ENCODE data around the gene ZFYVE28. TPM values are rescaled to one million over a fixed set of nuclear protein-coding genes. Genes with fewer than 3 reads are reported as not detected.
A peak's percentile ranks its signal among the peaks of the same experiment; 100 is the strongest.

ZFYVE28 gene
- total and polyA plus RNA-seq, 2 experiments from 2014 or later: 4.6 to 9.6 TPM

DNA sequence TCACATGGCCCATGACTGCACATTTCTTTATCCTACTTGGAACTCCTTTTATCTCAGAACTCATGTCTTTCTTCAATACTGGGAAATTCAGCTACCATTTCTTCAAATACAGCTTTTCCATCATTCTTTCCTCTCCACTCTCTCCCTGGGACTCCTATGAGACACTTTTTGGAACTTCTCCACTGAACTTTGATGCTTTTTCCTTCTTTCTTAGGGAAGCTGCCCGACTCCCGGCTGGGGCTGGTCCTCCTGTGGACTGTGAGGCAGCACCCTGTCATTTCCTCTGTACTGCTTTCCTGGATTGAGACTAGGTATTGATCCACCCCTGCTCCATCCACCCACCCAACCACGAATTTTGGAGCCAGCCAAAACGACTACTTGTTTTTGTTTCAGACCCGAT is 40.0 kb downstream of the ZFYVE28 start:
- H3K27me3 ChIP-seq (replicated peaks; ENCODE audit: insufficient read depth): no peaks in the 10 kb centered on the region
- WGBS, 2 experiments (ENCODE audit: low coverage in 1 of 2, low lambda C conversion rate in 2 of 2, missing lambda C conversion rate in 2 of 2): 37 to 38% methylated on average over 5 of the region's 5 CpGs
- TF ChIP-seq EZH2phosphoT487 (IDR thresholded peaks at IDR 0.05; ENCODE audit: insufficient read depth, low read depth) (no peak), EZH2 (IDR thresholded peaks at IDR 0.05; ENCODE audit: insufficient read depth, poor library complexity, severe bottlenecking) (no peak)
- H2AFZ ChIP-seq: peak overlapping the region; percentile 20; the same call in 1 of the 2 replicates
- peak; percentile 64 for DNase-seq
- H3K4me3 ChIP-seq: no peak overlapping the region
- H3K4me1 ChIP-seq (ENCODE audit: insufficient read depth): peaks cover 10% of the 10 kb centered on the region
- H3K4me2 ChIP-seq (ENCODE audit: unreplicated experiment): peak overlapping the region; percentile 31
- H3K9me3 ChIP-seq (ENCODE audit: low read depth): no peaks in the 10 kb centered on the region
- H3K79me2 ChIP-seq (ENCODE audit: insufficient read depth): no peaks in the 10 kb centered on the region
- H3K9ac ChIP-seq: no peak overlapping the region
- no peak overlapping the region; the same call in 1 of the 2 replicates for H3K27ac ChIP-seq
- no peaks in the 10 kb centered on the region for H4K20me1 ChIP-seq (ENCODE audit: insufficient read depth)
- peaks cover 15% of the 10 kb centered on the region; the same call in 1 of the 2 replicates for H3F3A ChIP-seq (ENCODE audit: insufficient read depth)
- no peaks in the 10 kb centered on the region for H3K36me3 ChIP-seq (ENCODE audit: low read depth)
- no peaks in the 10 kb centered on the region for H3K9me2 ChIP-seq (ENCODE audit: insufficient read depth)
- in situ Hi-C loops (cut with MboI): no loop called here

GRCh38 chr4:2377241-2377640 is 41.2 kb downstream of the ZFYVE28 start:
- Histone ChIP-seq H3K9me2 (ENCODE audit: insufficient read depth) (no peaks in the 10 kb centered on the region), H3K36me3 (ENCODE audit: low read depth) (no peaks in the 10 kb centered on the region), H4K20me1 (ENCODE audit: insufficient read depth) (no peaks in the 10 kb centered on the region), H3K9ac (no peak overlapping the region), H3K4me1 (ENCODE audit: insufficient read depth) (peaks cover 10% of the 10 kb centered on the region), H3K79me2 (ENCODE audit: insufficient read depth) (no peaks in the 10 kb centered on the region), H3K27me3 (replicated peaks; ENCODE audit: insufficient read depth) (no peaks in the 10 kb centered on the region), H2AFZ (no peak overlapping the region), H3K4me2 (ENCODE audit: unreplicated experiment) (no peak overlapping the region), H3F3A (ENCODE audit: insufficient read depth) (peaks cover 15% of the 10 kb centered on the region; the same call in 1 of the 2 replicates), H3K4me3 (no peak overlapping the region), H3K9me3 (ENCODE audit: low read depth) (no peaks in the 10 kb centered on the region), H3K27ac (no peak overlapping the region)
- in situ Hi-C loops (cut with MboI): no loop called here
- TF ChIP-seq EZH2phosphoT487 (IDR thresholded peaks at IDR 0.05; ENCODE audit: insufficient read depth, low read depth) (no peak), EZH2 (IDR thresholded peaks at IDR 0.05; ENCODE audit: insufficient read depth, poor library complexity, severe bottlenecking) (no peak)
- 75 to 78% methylated on average over 14 of the region's 14 CpGs for WGBS, 2 experiments (ENCODE audit: low coverage in 1 of 2, low lambda C conversion rate in 2 of 2, missing lambda C conversion rate in 2 of 2)
- no peak for DNase-seq

GRCh38 chr4:2375427-2375826 is 43.0 kb downstream of the ZFYVE28 start:
- no peaks in the 10 kb centered on the region for H4K20me1 ChIP-seq (ENCODE audit: insufficient read depth)
- no peak for TF ChIP-seq EZH2 (IDR thresholded peaks at IDR 0.05; ENCODE audit: insufficient read depth, poor library complexity, severe bottlenecking)
- TF ChIP-seq EZH2phosphoT487 (IDR thresholded peaks at IDR 0.05; ENCODE audit: insufficient read depth, low read depth): no peak
- H3K9me2 ChIP-seq (ENCODE audit: insufficient read depth): no peaks in the 10 kb centered on the region
- H3K4me2 ChIP-seq (ENCODE audit: unreplicated experiment): no peak overlapping the region
- H3K9me3 ChIP-seq (ENCODE audit: low read depth): no peaks in the 10 kb centered on the region
- no peaks in the 10 kb centered on the region for H3K36me3 ChIP-seq (ENCODE audit: low read depth)
- in situ Hi-C loops (cut with MboI): no loop called here
- no peaks in the 10 kb centered on the region for H3K79me2 ChIP-seq (ENCODE audit: insufficient read depth)
- no peak for DNase-seq
- H3K27me3 ChIP-seq (replicated peaks; ENCODE audit: insufficient read depth): no peaks in the 10 kb centered on the region
- no peak overlapping the region for H2AFZ ChIP-seq
- H3K27ac ChIP-seq: no peak overlapping the region
- H3F3A ChIP-seq (ENCODE audit: insufficient read depth): peaks cover 15% of the 10 kb centered on the region; the same call in 1 of the 2 replicates
- H3K9ac ChIP-seq: no peak overlapping the region
- peaks cover 10% of the 10 kb centered on the region for H3K4me1 ChIP-seq (ENCODE audit: insufficient read depth)
- WGBS, 2 experiments (ENCODE audit: low coverage in 1 of 2, low lambda C conversion rate in 2 of 2, missing lambda C conversion rate in 2 of 2): 77 to 86% methylated on average over 10 of the region's 10 CpGs
- no peak overlapping the region for H3K4me3 ChIP-seq

DNA sequence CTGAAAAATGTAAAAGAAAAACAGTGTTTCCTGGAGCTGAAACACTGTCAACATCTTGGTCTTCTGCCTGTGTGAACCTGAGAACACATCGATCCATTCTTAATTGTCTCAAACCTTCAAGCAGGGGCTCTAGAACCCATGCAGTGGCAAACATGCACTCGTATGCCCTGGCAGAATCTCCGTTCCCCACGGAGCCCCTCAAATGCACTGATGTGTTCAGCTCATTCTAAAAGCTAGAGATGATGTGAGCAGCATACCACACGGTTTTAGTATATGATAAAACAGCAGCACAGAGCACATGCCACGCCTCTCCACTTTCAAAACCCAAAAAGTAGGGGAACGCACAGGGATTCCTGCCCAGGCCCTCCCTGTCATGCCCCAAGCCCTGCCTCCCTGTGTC is 44.9 kb downstream of the ZFYVE28 start:
- no peak for DNase-seq
- 75 to 76% methylated on average over 7 of the region's 7 CpGs for WGBS, 2 experiments (ENCODE audit: low coverage in 1 of 2, low lambda C conversion rate in 2 of 2, missing lambda C conversion rate in 2 of 2)
- Histone ChIP-seq H3K4me1 (ENCODE audit: insufficient read depth) (peaks cover 5% of the 10 kb centered on the region), H3F3A (ENCODE audit: insufficient read depth) (peaks cover 11% of the 10 kb centered on the region; the same call in 1 of the 2 replicates), H3K27me3 (replicated peaks; ENCODE audit: insufficient read depth) (no peaks in the 10 kb centered on the region), H3K9ac (no peak overlapping the region), H3K9me3 (ENCODE audit: low read depth) (no peaks in the 10 kb centered on the region), H3K4me2 (ENCODE audit: unreplicated experiment) (no peak overlapping the region), H2AFZ (no peak overlapping the region), H3K79me2 (ENCODE audit: insufficient read depth) (no peaks in the 10 kb centered on the region), H3K27ac (no peak overlapping the region), H3K9me2 (ENCODE audit: insufficient read depth) (no peaks in the 10 kb centered on the region), H3K4me3 (no peak overlapping the region), H4K20me1 (ENCODE audit: insufficient read depth) (no peaks in the 10 kb centered on the region), H3K36me3 (ENCODE audit: low read depth) (no peaks in the 10 kb centered on the region)
- in situ Hi-C loops (cut with MboI): no loop called here
- TF ChIP-seq EZH2phosphoT487 (IDR thresholded peaks at IDR 0.05; ENCODE audit: insufficient read depth, low read depth): no peak
- no peak for TF ChIP-seq EZH2 (IDR thresholded peaks at IDR 0.05; ENCODE audit: insufficient read depth, poor library complexity, severe bottlenecking)
